ENCODE measurements around the gene CEP72.

CEP72 gene

GRCh38 chr5:640461-641330, 28.6 kb downstream of the CEP72 start:
- H3K27ac ChIP-seq (ENCODE audit: low read depth, low read length): no peak overlapping the region
- H3K27me3 ChIP-seq (ENCODE audit: control insufficient read depth, insufficient read depth, low read length): no peaks in the 10 kb centered on the region
- no peak overlapping the region for H3K4me3 ChIP-seq (ENCODE audit: low read depth, low read length)
- no peak overlapping the region for H3K9ac ChIP-seq (ENCODE audit: low read length)
- H3K9me3 ChIP-seq (ENCODE audit: control insufficient read depth, insufficient read depth, low read depth, low read length): no peaks in the 10 kb centered on the region
- peaks cover 94% of the 10 kb centered on the region for H3K36me3 ChIP-seq (ENCODE audit: control insufficient read depth, insufficient read depth, low read length)
- no peaks in the 10 kb centered on the region for H3K4me1 ChIP-seq (ENCODE audit: control insufficient read depth, insufficient read depth, low read length)

DNA sequence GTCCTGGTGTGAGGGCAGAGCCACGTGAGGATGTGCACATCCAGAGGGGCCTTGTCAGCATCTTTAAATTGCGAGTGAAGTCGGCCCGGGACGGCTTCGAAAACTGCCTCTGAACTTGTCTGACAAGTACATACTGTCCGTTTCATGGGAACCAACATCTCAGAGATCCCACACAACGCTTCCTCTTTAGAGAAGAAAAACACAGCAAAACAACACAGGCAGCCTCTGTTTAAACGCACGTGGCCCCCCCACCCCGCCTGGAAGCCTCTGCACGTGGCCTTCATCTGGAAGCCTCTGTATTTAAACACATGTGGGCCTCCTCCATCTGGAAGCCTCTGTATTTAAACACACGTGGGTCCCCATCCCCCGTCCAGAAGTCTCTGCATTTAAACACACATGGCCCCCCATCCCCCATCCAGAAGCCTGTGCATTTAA, 29.2 kb downstream of the CEP72 start:
- Histone ChIP-seq H3K36me3 (ENCODE audit: control insufficient read depth, insufficient read depth, low read length) (peaks cover 94% of the 10 kb centered on the region), H3K27ac (ENCODE audit: low read depth, low read length) (no peak overlapping the region)

GRCh38 chr5:642481-642880, 30.3 kb downstream of the CEP72 start:
- no peak overlapping the region for H3K9ac ChIP-seq (ENCODE audit: low read length)
- H3K4me1 ChIP-seq (ENCODE audit: control insufficient read depth, insufficient read depth, low read length): no peaks in the 10 kb centered on the region
- H3K27ac ChIP-seq (ENCODE audit: low read depth, low read length): no peak overlapping the region
- H3K27me3 ChIP-seq (ENCODE audit: control insufficient read depth, insufficient read depth, low read length): no peaks in the 10 kb centered on the region
- H3K9me3 ChIP-seq (ENCODE audit: control insufficient read depth, insufficient read depth, low read depth, low read length): no peaks in the 10 kb centered on the region
- peaks cover 94% of the 10 kb centered on the region for H3K36me3 ChIP-seq (ENCODE audit: control insufficient read depth, insufficient read depth, low read length)
- H3K4me3 ChIP-seq (ENCODE audit: low read depth, low read length): no peak overlapping the region

More for the DNA sequence above, 29.2 kb downstream of the CEP72 start:
- no peak overlapping the region for H3K4me3 ChIP-seq (ENCODE audit: low read depth, low read length)
- H3K9me3 ChIP-seq (ENCODE audit: control insufficient read depth, insufficient read depth, low read depth, low read length): no peaks in the 10 kb centered on the region
- H3K27me3 ChIP-seq (ENCODE audit: control insufficient read depth, insufficient read depth, low read length): no peaks in the 10 kb centered on the region
- H3K4me1 ChIP-seq (ENCODE audit: control insufficient read depth, insufficient read depth, low read length): no peaks in the 10 kb centered on the region
- no peak overlapping the region for H3K9ac ChIP-seq (ENCODE audit: low read length)

DNA sequence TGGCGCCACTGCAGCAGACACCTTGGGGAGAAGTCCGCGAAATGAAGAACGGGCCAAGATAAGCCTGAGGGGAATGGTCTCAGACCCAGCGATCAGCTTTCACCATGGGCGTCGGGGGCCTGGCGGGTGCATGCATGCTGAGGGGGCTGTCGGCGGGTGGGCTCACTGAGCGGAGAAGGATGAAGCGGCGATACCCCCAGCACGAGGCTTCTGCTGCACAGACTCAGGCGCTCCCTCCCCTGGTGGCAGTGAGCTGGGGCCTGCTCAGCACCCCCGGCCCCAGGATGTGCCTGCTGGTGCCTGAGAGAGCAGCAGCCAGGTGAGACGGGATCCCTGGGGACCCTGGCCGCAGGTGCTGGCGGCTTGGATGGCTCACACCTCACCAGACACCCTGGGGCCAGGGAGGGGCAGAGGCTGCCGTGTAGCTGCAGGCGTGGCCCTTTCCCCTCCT, 31.2 kb downstream of the CEP72 start:
- Histone ChIP-seq H3K27me3 (ENCODE audit: control insufficient read depth, insufficient read depth, low read length) (no peaks in the 10 kb centered on the region), H3K27ac (ENCODE audit: low read depth, low read length) (no peak overlapping the region), H3K9ac (ENCODE audit: low read length) (no peak overlapping the region), H3K36me3 (ENCODE audit: control insufficient read depth, insufficient read depth, low read length) (peaks cover 95% of the 10 kb centered on the region), H3K9me3 (ENCODE audit: control insufficient read depth, insufficient read depth, low read depth, low read length) (peaks cover 5% of the 10 kb centered on the region), H3K4me3 (ENCODE audit: low read depth, low read length) (no peak overlapping the region), H3K4me1 (ENCODE audit: control insufficient read depth, insufficient read depth, low read length) (no peaks in the 10 kb centered on the region)

GRCh38 chr5:643811-644271, 31.7 kb downstream of the CEP72 start:
- Histone ChIP-seq H3K9me3 (ENCODE audit: control insufficient read depth, insufficient read depth, low read depth, low read length) (peaks cover 9% of the 10 kb centered on the region), H3K27ac (ENCODE audit: low read depth, low read length) (no peak overlapping the region), H3K27me3 (ENCODE audit: control insufficient read depth, insufficient read depth, low read length) (no peaks in the 10 kb centered on the region), H3K36me3 (ENCODE audit: control insufficient read depth, insufficient read depth, low read length) (peaks cover 95% of the 10 kb centered on the region), H3K4me3 (ENCODE audit: low read depth, low read length) (no peak overlapping the region), H3K4me1 (ENCODE audit: control insufficient read depth, insufficient read depth, low read length) (no peaks in the 10 kb centered on the region), H3K9ac (ENCODE audit: low read length) (no peak overlapping the region)

GRCh38 chr5:644509-644908, 32.4 kb downstream of the CEP72 start:
- H3K36me3 ChIP-seq (ENCODE audit: control insufficient read depth, insufficient read depth, low read length): peaks cover 95% of the 10 kb centered on the region
- H3K4me1 ChIP-seq (ENCODE audit: control insufficient read depth, insufficient read depth, low read length): no peaks in the 10 kb centered on the region
- H3K27ac ChIP-seq (ENCODE audit: low read depth, low read length): 0 out of 2 replicates have a peak overlapping the region, but pooled peaks have one; percentile 7
- no peaks in the 10 kb centered on the region for H3K27me3 ChIP-seq (ENCODE audit: control insufficient read depth, insufficient read depth, low read length)
- H3K9ac ChIP-seq (ENCODE audit: low read length): no peak overlapping the region
- peaks cover 16% of the 10 kb centered on the region for H3K9me3 ChIP-seq (ENCODE audit: control insufficient read depth, insufficient read depth, low read depth, low read length)
- no peak overlapping the region for H3K4me3 ChIP-seq (ENCODE audit: low read depth, low read length)

DNA sequence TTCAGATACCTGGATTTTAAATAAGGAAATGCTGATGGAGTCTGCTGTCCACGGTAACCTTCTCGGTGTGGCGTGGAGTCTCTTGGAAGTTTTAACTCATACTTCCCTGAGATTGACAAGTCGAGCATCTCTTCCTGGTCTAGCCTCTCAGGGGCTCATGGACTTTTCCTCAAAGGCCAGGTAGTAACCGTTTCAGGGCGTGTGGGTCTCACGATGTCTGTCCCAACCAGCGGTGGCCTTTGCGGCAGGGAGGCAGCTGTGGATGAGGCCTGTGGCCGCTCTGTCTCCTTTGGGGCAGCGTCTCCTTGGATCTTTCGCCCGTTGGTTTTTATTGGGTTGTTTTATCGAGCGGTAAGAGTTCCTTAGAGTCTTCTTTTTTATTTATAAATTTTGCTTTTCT, 32.8 kb downstream of the CEP72 start:
- no peak overlapping the region for H3K4me3 ChIP-seq (ENCODE audit: low read depth, low read length)
- peaks cover 21% of the 10 kb centered on the region for H3K9me3 ChIP-seq (ENCODE audit: control insufficient read depth, insufficient read depth, low read depth, low read length)
- no peaks in the 10 kb centered on the region for H3K27me3 ChIP-seq (ENCODE audit: control insufficient read depth, insufficient read depth, low read length)
- no peak overlapping the region for H3K27ac ChIP-seq (ENCODE audit: low read depth, low read length)
- no peaks in the 10 kb centered on the region for H3K4me1 ChIP-seq (ENCODE audit: control insufficient read depth, insufficient read depth, low read length)
- no peak overlapping the region for H3K9ac ChIP-seq (ENCODE audit: low read length)
- H3K36me3 ChIP-seq (ENCODE audit: control insufficient read depth, insufficient read depth, low read length): peaks cover 95% of the 10 kb centered on the region

DNA sequence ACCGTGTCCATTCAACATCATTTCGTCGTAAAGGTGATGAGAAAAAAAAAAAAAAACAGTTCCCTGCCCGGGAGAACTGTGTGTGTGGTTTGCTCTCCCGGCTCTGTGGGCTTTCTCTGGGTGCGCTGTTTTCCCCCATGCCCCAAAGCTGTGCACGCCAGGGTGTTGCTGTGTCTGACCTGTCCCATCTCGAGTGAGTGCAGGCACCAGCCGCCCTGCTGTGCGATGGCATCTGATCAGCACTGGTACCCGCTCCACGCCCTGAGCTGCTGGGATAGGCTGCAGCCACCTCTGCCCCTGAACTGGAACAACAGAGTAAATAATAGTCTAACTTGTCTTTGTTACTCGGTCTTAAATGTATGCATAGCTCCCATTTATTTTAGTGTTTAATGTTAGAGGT, 33.3 kb downstream of the CEP72 start:
- Histone ChIP-seq H3K4me3 (ENCODE audit: low read depth, low read length) (no peak overlapping the region), H3K27ac (ENCODE audit: low read depth, low read length) (no peak overlapping the region), H3K36me3 (ENCODE audit: control insufficient read depth, insufficient read depth, low read length) (peaks cover 92% of the 10 kb centered on the region), H3K9ac (ENCODE audit: low read length) (no peak overlapping the region), H3K27me3 (ENCODE audit: control insufficient read depth, insufficient read depth, low read length) (no peaks in the 10 kb centered on the region), H3K4me1 (ENCODE audit: control insufficient read depth, insufficient read depth, low read length) (no peaks in the 10 kb centered on the region), H3K9me3 (ENCODE audit: control insufficient read depth, insufficient read depth, low read depth, low read length) (peaks cover 22% of the 10 kb centered on the region)

DNA sequence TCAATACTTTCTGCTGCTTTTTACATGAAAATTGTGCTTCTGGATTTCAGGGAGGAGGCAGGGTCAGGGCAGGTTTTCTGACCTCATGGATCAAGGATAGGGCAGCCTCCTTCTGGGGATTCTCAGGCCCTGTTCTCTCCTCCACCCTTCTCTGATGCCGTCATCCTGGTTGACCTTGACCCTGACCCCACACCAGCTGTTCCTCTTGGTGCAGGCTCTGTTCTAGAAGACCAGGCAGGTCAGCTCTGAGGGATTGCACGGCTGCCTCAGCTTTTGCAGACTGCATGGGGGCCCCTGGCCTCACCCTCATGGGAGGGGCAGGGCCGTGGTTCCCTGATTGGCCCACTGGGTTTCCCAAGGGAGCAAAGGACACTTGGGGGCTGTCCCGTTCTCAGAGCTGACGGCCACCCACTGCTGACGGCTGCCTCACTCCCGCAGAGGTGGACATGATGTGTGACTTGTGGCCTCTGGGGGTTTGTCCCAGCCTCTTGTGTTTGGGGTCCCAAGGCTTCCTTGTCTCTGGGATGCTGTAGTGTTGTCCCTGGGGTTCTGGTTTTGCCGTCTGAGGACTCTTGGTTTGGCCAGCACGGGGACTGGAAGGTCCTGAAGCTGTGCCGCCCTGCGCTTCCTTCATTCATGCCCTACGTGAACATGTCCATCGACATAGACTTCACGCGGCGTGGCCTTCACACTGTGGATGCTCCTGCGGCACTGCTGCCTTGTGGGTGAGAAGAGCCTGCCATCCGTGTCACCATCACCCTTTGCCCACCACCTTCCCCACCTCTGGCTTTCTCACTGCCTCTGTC, 34.5 kb downstream of the CEP72 start:
- Histone ChIP-seq H3K27me3 (ENCODE audit: control insufficient read depth, insufficient read depth, low read length) (no peaks in the 10 kb centered on the region), H3K36me3 (ENCODE audit: control insufficient read depth, insufficient read depth, low read length) (peaks cover 86% of the 10 kb centered on the region), H3K27ac (ENCODE audit: low read depth, low read length) (no peak overlapping the region), H3K4me1 (ENCODE audit: control insufficient read depth, insufficient read depth, low read length) (no peaks in the 10 kb centered on the region), H3K9ac (ENCODE audit: low read length) (no peak overlapping the region), H3K9me3 (ENCODE audit: control insufficient read depth, insufficient read depth, low read depth, low read length) (peaks cover 25% of the 10 kb centered on the region), H3K4me3 (ENCODE audit: low read depth, low read length) (no peak overlapping the region)

GRCh38 chr5:647311-647710, 35.2 kb downstream of the CEP72 start:
- no peak overlapping the region for H3K4me3 ChIP-seq (ENCODE audit: low read depth, low read length)

DNA sequence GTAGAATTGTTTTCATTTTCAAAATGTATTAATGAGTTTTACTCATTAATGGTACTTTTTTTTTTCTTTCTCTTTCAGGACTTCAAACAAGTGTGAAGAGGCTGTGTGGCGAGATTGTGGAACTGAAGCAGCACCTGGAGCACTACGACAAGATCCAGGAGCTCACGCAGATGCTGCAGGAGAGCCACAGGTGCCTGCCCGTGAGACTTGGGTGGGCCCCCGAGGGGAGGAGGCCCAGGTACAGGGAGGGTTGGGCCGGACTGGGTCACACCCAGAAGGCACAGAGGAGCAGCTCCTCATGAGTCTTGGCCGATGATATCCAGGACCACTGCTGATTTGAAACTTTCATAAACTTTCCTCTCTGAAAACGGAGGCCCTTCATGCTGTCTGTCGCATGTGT, 35.6 kb downstream of the CEP72 start:
- Histone ChIP-seq H3K36me3 (ENCODE audit: control insufficient read depth, insufficient read depth, low read length) (peaks cover 89% of the 10 kb centered on the region), H3K27ac (ENCODE audit: low read depth, low read length) (no peak overlapping the region), H3K27me3 (ENCODE audit: control insufficient read depth, insufficient read depth, low read length) (no peaks in the 10 kb centered on the region), H3K4me1 (ENCODE audit: control insufficient read depth, insufficient read depth, low read length) (no peaks in the 10 kb centered on the region), H3K9ac (ENCODE audit: low read length) (no peak overlapping the region), H3K4me3 (ENCODE audit: low read depth, low read length) (no peak overlapping the region), H3K9me3 (ENCODE audit: control insufficient read depth, insufficient read depth, low read depth, low read length) (peaks cover 25% of the 10 kb centered on the region)

More at GRCh38 chr5:647311-647710, 35.2 kb downstream of the CEP72 start:
- Histone ChIP-seq H3K9ac (ENCODE audit: low read length) (no peak overlapping the region), H3K4me1 (ENCODE audit: control insufficient read depth, insufficient read depth, low read length) (no peaks in the 10 kb centered on the region), H3K27ac (ENCODE audit: low read depth, low read length) (no peak overlapping the region), H3K36me3 (ENCODE audit: control insufficient read depth, insufficient read depth, low read length) (peaks cover 89% of the 10 kb centered on the region), H3K9me3 (ENCODE audit: control insufficient read depth, insufficient read depth, low read depth, low read length) (peaks cover 25% of the 10 kb centered on the region), H3K27me3 (ENCODE audit: control insufficient read depth, insufficient read depth, low read length) (no peaks in the 10 kb centered on the region)

Data from HUES6 (cell line).